Activated naive CD4-positive, alpha-beta T cell treated with anti-CD3 and anti-CD28 coated beads, Interleukin-2, amount 50 U/mL, for 72 hours (primary cell): ENCODE data around the gene TENT5C. TPM values are rescaled to one million over a fixed set of nuclear protein-coding genes. Genes with fewer than 3 reads are reported as not detected.
A peak's percentile ranks its signal among the peaks of the same experiment; 100 is the strongest.

ENCODE experiments used
- ATAC-seq, 2 donors: fragments of 150-1000 bp; cut with Tn5 transposase; 2 replicates each; pipeline ENCODE4 v1.10.0; 2021; ENCODE audit warnings: mild to moderate bottlenecking in 2 of 2, moderate library complexity in 2 of 2
- DNase-seq, 2 donors: peaks; one replicate each; pipeline ENCODE4 v3.0.0; 2021 to 2022; ENCODE audit warnings: low spot score in 2 of 2
- H3K27ac Mint-ChIP-seq, 2 donors: one replicate each; pipeline ENCODE4 v1.8.0; 2022; ENCODE audit warnings: mild to moderate bottlenecking in 2 of 2, mixed read lengths in 2 of 2
- H3K36me3 Mint-ChIP-seq, 2 donors: one replicate each; pipeline ENCODE4 v1.8.0; 2022; ENCODE audit warnings: mixed read lengths in 2 of 2
- H3K9me3 Mint-ChIP-seq, 2 donors: one replicate each; pipeline ENCODE4 v1.8.0; 2022; ENCODE audit warnings: mixed read lengths in 2 of 2
- total RNA-seq, 2 donors: library from RNA; stranded (reverse); gene quantifications; one replicate each; pipeline ENCODE4 v1.2.3, GENCODE V29; 2022

Gene TENT5C
- total RNA-seq, 2 donors from 2014 or later = 6.6 to 14.2 TPM

GRCh38 chr1:117633423-117633822, 27.6 kb downstream of the TENT5C start:
- Mint-ChIP-seq H3K27ac (peak overlapping the region in 1 of 2 donors; percentile 12), H3K9me3 (no peaks in the 10 kb centered on the region), H3K36me3 (no peaks in the 10 kb centered on the region)
- no peak for DNase-seq
- no peak for ATAC-seq

- Mint-ChIP-seq H3K27ac (no peak overlapping the region), H3K36me3 (no peaks in the 10 kb centered on the region), H3K9me3 (no peaks in the 10 kb centered on the region)
- ATAC-seq (no peak), DNase-seq (no peak)
Measured at GRCh38 chr1:117633936-117634335, 28.1 kb downstream of the TENT5C start.

GRCh38 chr1:117634631-117635030, 28.8 kb downstream of the TENT5C start:
- Mint-ChIP-seq H3K9me3 (no peaks in the 10 kb centered on the region), H3K27ac (no peak overlapping the region), H3K36me3 (no peaks in the 10 kb centered on the region)
- DNase-seq = peak in 1 of 2 donors; percentile 40
- no peak for ATAC-seq

- Mint-ChIP-seq H3K9me3 (no peaks in the 10 kb centered on the region), H3K27ac (no peak overlapping the region), H3K36me3 (no peaks in the 10 kb centered on the region)
- ATAC-seq (no peak), DNase-seq (no peak)
Measured at GRCh38 chr1:117635805-117636204, 30.0 kb downstream of the TENT5C start.

- H3K27ac Mint-ChIP-seq = no peak overlapping the region
Measured at GRCh38 chr1:117636637-117637425, 31.0 kb downstream of the TENT5C start.

GRCh38 chr1:117638141-117638540, 32.3 kb downstream of the TENT5C start:
- H3K27ac Mint-ChIP-seq = no peak overlapping the region
- no peaks in the 10 kb centered on the region for H3K9me3 Mint-ChIP-seq
- DNase-seq = no peak
- no peaks in the 10 kb centered on the region for H3K36me3 Mint-ChIP-seq
- no peak for ATAC-seq

More at GRCh38 chr1:117636637-117637425, 31.0 kb downstream of the TENT5C start:
- no peaks in the 10 kb centered on the region for H3K9me3 Mint-ChIP-seq
- H3K36me3 Mint-ChIP-seq = no peaks in the 10 kb centered on the region
- DNase-seq (no peak), ATAC-seq (no peak)

GRCh38 chr1:117638759-117639158, 32.9 kb downstream of the TENT5C start:
- ATAC-seq (no peak), DNase-seq (no peak)
- Mint-ChIP-seq H3K9me3 (no peaks in the 10 kb centered on the region), H3K36me3 (no peaks in the 10 kb centered on the region), H3K27ac (no peak overlapping the region)

GRCh38 chr1:117639741-117640140, 33.9 kb downstream of the TENT5C start:
- Mint-ChIP-seq H3K9me3 (no peaks in the 10 kb centered on the region), H3K36me3 (no peaks in the 10 kb centered on the region)
- no peak for ATAC-seq

GRCh38 chr1:117641536-117641935, 35.7 kb downstream of the TENT5C start:
- Mint-ChIP-seq H3K36me3 (no peaks in the 10 kb centered on the region), H3K27ac (no peak overlapping the region), H3K9me3 (no peaks in the 10 kb centered on the region)
- DNase-seq (no peak), ATAC-seq (no peak)

More at GRCh38 chr1:117639741-117640140, 33.9 kb downstream of the TENT5C start:
- DNase-seq = no peak
- H3K27ac Mint-ChIP-seq = no peak overlapping the region

GRCh38 chr1:117642963-117643362, 37.1 kb downstream of the TENT5C start:
- H3K27ac Mint-ChIP-seq = no peak overlapping the region
- ATAC-seq (peak; percentile 24 to 68), DNase-seq (no peak)
- no peaks in the 10 kb centered on the region for H3K36me3 Mint-ChIP-seq
- H3K9me3 Mint-ChIP-seq = no peaks in the 10 kb centered on the region

- Mint-ChIP-seq H3K36me3 (no peaks in the 10 kb centered on the region), H3K9me3 (no peaks in the 10 kb centered on the region)
Measured at GRCh38 chr1:117643601-117644000, 37.8 kb downstream of the TENT5C start.

GRCh38 chr1:117644696-117645311, 39.0 kb downstream of the TENT5C start:
- no peaks in the 10 kb centered on the region for H3K9me3 Mint-ChIP-seq
- no peaks in the 10 kb centered on the region for H3K36me3 Mint-ChIP-seq
- peak overlapping the region in 1 of 2 donors; percentile 2 for H3K27ac Mint-ChIP-seq
- ATAC-seq (no peak), DNase-seq (no peak)

More at GRCh38 chr1:117643601-117644000, 37.8 kb downstream of the TENT5C start:
- ATAC-seq = no peak
- no peak overlapping the region for H3K27ac Mint-ChIP-seq
- DNase-seq = no peak

GRCh38 chr1:117645343-117645742, 39.5 kb downstream of the TENT5C start:
- no peak for ATAC-seq
- no peaks in the 10 kb centered on the region for H3K9me3 Mint-ChIP-seq
- no peaks in the 10 kb centered on the region for H3K36me3 Mint-ChIP-seq
- no peak for DNase-seq
- H3K27ac Mint-ChIP-seq = no peak overlapping the region

- DNase-seq = peak in 1 of 2 donors; percentile 21
- Mint-ChIP-seq H3K36me3 (no peaks in the 10 kb centered on the region), H3K27ac (no peak overlapping the region), H3K9me3 (no peaks in the 10 kb centered on the region)
- ATAC-seq = no peak
Measured at GRCh38 chr1:117646007-117646811, 40.4 kb downstream of the TENT5C start.

- DNase-seq (peak in 1 of 2 donors; percentile 26), ATAC-seq (no peak)
- Mint-ChIP-seq H3K36me3 (no peaks in the 10 kb centered on the region), H3K27ac (no peak overlapping the region), H3K9me3 (no peaks in the 10 kb centered on the region)
Measured at GRCh38 chr1:117646956-117647355, 41.1 kb downstream of the TENT5C start.

- H3K9me3 Mint-ChIP-seq = no peaks in the 10 kb centered on the region
- ATAC-seq (no peak), DNase-seq (no peak)
- no peak overlapping the region for H3K27ac Mint-ChIP-seq
- H3K36me3 Mint-ChIP-seq = no peaks in the 10 kb centered on the region
Measured at GRCh38 chr1:117648015-117648414, 42.2 kb downstream of the TENT5C start.
